Lower lobe of right lung (tissue), 2 donors: ENCODE results near the gene RASSF9. TPM values are rescaled to one million over a fixed set of nuclear protein-coding genes. Genes with fewer than 3 reads are reported as not detected.

Experiments
- ATAC-seq, 2 donors: fragments of 200-7000 bp; cut with Tn5 transposase; one replicate each; pipeline ENCODE4 v1.9.1; 2020 to 2022; ENCODE audit warnings: mild to moderate bottlenecking in 2 of 2, moderate library complexity in 2 of 2
- DNase-seq: peaks from one replicate; pipeline ENCODE4 v3.0.0-alpha.2; 2020
- H3K27ac ChIP-seq: fragments of 200-600 bp; one replicate; pipeline ENCODE4 v1.8.0; 2022
- H3K27me3 ChIP-seq: fragments of 200-600 bp; one replicate; pipeline ENCODE4 v1.8.0; 2022; ENCODE audit warnings: low read depth
- H3K36me3 ChIP-seq: fragments of 200-600 bp; one replicate; pipeline ENCODE4 v1.8.0; 2022; ENCODE audit warnings: mild to moderate bottlenecking
- H3K4me1 ChIP-seq: fragments of 200-600 bp; one replicate; pipeline ENCODE4 v1.8.0; 2022
- H3K4me3 ChIP-seq: fragments of 200-600 bp; one replicate; pipeline ENCODE4 v1.8.0; 2022; ENCODE audit warnings: mild to moderate bottlenecking
- H3K9me3 ChIP-seq: fragments of 200-600 bp; one replicate; pipeline ENCODE4 v1.8.0; 2022
- CTCF ChIP-seq: fragments of 200-600 bp; IDR thresholded peaks from one replicate; pipeline ENCODE4 v1.8.0; 2022; ENCODE audit warnings: antibody characterized with exemption, mild to moderate bottlenecking
- intact Hi-C: fragments of 100-400 bp; cut with DNase I; formaldehyde crosslinking; loops from one replicate; pipeline ENCODE4 v1.11.0; 2022
- total RNA-seq: library from RNA; stranded (reverse); fragmentation: NEBNext Ultra II Directional; extraction: Animal tissue kit (Norgen Biotek cat#: 25700); gene quantifications from one replicate; pipeline ENCODE4 v1.2.1, GENCODE V29; 2021
- donor health status: DM: no; HTN: yes; CAD: no; lungs with severe emphysema.

Gene RASSF9
- total RNA-seq, 1 donor from 2014 or later = 11.0 TPM

GRCh38 chr12:85843606-85844310 lies 7.5 kb upstream of the RASSF9 start:
- Histone ChIP-seq H3K27me3 (no peaks in the 10 kb centered on the region), H3K9me3 (no peaks in the 10 kb centered on the region), H3K4me1 (no peaks in the 10 kb centered on the region), H3K4me3 (no peak overlapping the region), H3K36me3 (no peaks in the 10 kb centered on the region), H3K27ac (no peak overlapping the region)
- peak; percentile 24 for DNase-seq
- TF ChIP-seq CTCF = no peak
- intact Hi-C loops = no loop called here
- peak; percentile 28 to 48 for ATAC-seq

GRCh38 chr12:85835426-85836196 lies 598 bp downstream of the RASSF9 start:
- peak overlapping the region; percentile 72 for H3K27ac ChIP-seq
- DNase-seq = no peak

GRCh38 chr12:85834378-85834777 lies 1.8 kb downstream of the RASSF9 start:
- H3K36me3 ChIP-seq = no peaks in the 10 kb centered on the region
- ATAC-seq = no peak
- H3K27me3 ChIP-seq = no peaks in the 10 kb centered on the region
- no peak for TF ChIP-seq CTCF
- H3K9me3 ChIP-seq = no peaks in the 10 kb centered on the region
- intact Hi-C loops = no loop called here
- peaks cover 7% of the 10 kb centered on the region for H3K4me1 ChIP-seq
- H3K27ac ChIP-seq = peak overlapping the region; percentile 72
- no peak for DNase-seq
- peak overlapping the region; percentile 55 for H3K4me3 ChIP-seq

More at GRCh38 chr12:85835426-85836196, 598 bp downstream of the RASSF9 start:
- no peak for TF ChIP-seq CTCF
- H3K36me3 ChIP-seq = no peaks in the 10 kb centered on the region
- peak overlapping the region; percentile 55 for H3K4me3 ChIP-seq
- peak; percentile 54 to 63 for ATAC-seq
- intact Hi-C loops = no loop called here
- H3K27me3 ChIP-seq = no peaks in the 10 kb centered on the region
- H3K4me1 ChIP-seq = peaks cover 7% of the 10 kb centered on the region
- H3K9me3 ChIP-seq = no peaks in the 10 kb centered on the region

GRCh38 chr12:85833579-85833978 lies 2.6 kb downstream of the RASSF9 start:
- DNase-seq = no peak
- H3K27me3 ChIP-seq = no peaks in the 10 kb centered on the region
- H3K27ac ChIP-seq = no peak overlapping the region
- intact Hi-C loops = no loop called here
- TF ChIP-seq CTCF = no peak
- no peaks in the 10 kb centered on the region for H3K9me3 ChIP-seq
- peak overlapping the region; percentile 55 for H3K4me3 ChIP-seq
- H3K4me1 ChIP-seq = peaks cover 7% of the 10 kb centered on the region
- no peaks in the 10 kb centered on the region for H3K36me3 ChIP-seq
- ATAC-seq = no peak

- no peak for DNase-seq
- H3K36me3 ChIP-seq = no peaks in the 10 kb centered on the region
- no peak for TF ChIP-seq CTCF
- intact Hi-C loops = no loop called here
- no peaks in the 10 kb centered on the region for H3K27me3 ChIP-seq
- no peak overlapping the region for H3K27ac ChIP-seq
- no peaks in the 10 kb centered on the region for H3K9me3 ChIP-seq
- H3K4me3 ChIP-seq = peak overlapping the region; percentile 9
- ATAC-seq = no peak
- peaks cover 7% of the 10 kb centered on the region for H3K4me1 ChIP-seq
Observed at GRCh38 chr12:85831327-85831990, 4.8 kb downstream of the RASSF9 start.
